H9 (cell line): ENCODE measurements around the gene FCRLA. TPM values are rescaled to one million over a fixed set of nuclear protein-coding genes. Genes with fewer than 3 reads are reported as not detected.

Source experiments
- DNase-seq: peaks from one replicate; pipeline ENCODE4 v3.0.0-alpha.2; 2017
- H2AFZ ChIP-seq: one replicate; pipeline ENCODE4 v1.6.1; 2013; ENCODE audit warnings: mild to moderate bottlenecking, low read length, control low read depth, moderate library complexity
- H2AK5ac ChIP-seq: 2 replicates; pipeline ENCODE4 v1.6.1; 2013; ENCODE audit warnings: low read length, control low read depth, mixed read lengths; ENCODE audit not compliant: insufficient read length
- H2BK120ac ChIP-seq: one replicate; pipeline ENCODE4 v1.6.1; 2013; ENCODE audit warnings: low read depth, mild to moderate bottlenecking, low read length, control low read depth, inconsistent platforms; ENCODE audit not compliant: poor library complexity, severe bottlenecking
- H2BK12ac ChIP-seq: 2 replicates; pipeline ENCODE4 v1.6.1; 2013; ENCODE audit warnings: low read length, control low read depth, mixed read lengths, low read depth; ENCODE audit not compliant: insufficient read length
- H2BK15ac ChIP-seq: 2 replicates; pipeline ENCODE4 v1.6.1; 2013; ENCODE audit warnings: low read depth, low read length, control low read depth
- H2BK20ac ChIP-seq: one replicate; pipeline ENCODE4 v1.6.1; 2013; ENCODE audit warnings: low read depth, mild to moderate bottlenecking, low read length, control low read depth, inconsistent platforms; ENCODE audit not compliant: poor library complexity, severe bottlenecking
- H2BK5ac ChIP-seq: 2 replicates; pipeline ENCODE4 v1.6.1; 2013; ENCODE audit warnings: low read length, control low read depth, mixed read lengths; ENCODE audit not compliant: insufficient read length
- H3K14ac ChIP-seq: 2 replicates; pipeline ENCODE4 v1.6.1; 2013; ENCODE audit warnings: low read length, control low read depth; ENCODE audit not compliant: insufficient read depth
- H3K18ac ChIP-seq: 2 replicates; pipeline ENCODE4 v1.6.1; 2013; ENCODE audit warnings: low read depth, mild to moderate bottlenecking, mixed read lengths, low read length, control low read depth; ENCODE audit not compliant: insufficient read length
- H3K23ac ChIP-seq: 2 replicates; pipeline ENCODE4 v1.6.1; 2013; ENCODE audit warnings: low read length, control low read depth, mixed read lengths, low read depth; ENCODE audit not compliant: insufficient read length
- H3K23me2 ChIP-seq: 2 replicates; pipeline ENCODE4 v1.6.1; 2013; ENCODE audit warnings: low read depth, mild to moderate bottlenecking, mixed read lengths, low read length, control low read depth; ENCODE audit not compliant: insufficient read length, poor library complexity, severe bottlenecking
- H3K27ac ChIP-seq: 2 replicates; pipeline ENCODE4 v1.5.1; 2013; ENCODE audit warnings: low read length, control low read depth, mixed read lengths, low read depth; ENCODE audit not compliant: insufficient read length
- H3K27me3 ChIP-seq: 2 replicates; pipeline ENCODE4 v1.6.1; 2013; ENCODE audit warnings: low read length, control low read depth, inconsistent platforms; ENCODE audit not compliant: insufficient read depth
- H3K4ac ChIP-seq: 2 replicates; pipeline ENCODE4 v1.6.1; 2013; ENCODE audit warnings: low read depth, mild to moderate bottlenecking, control low read depth, inconsistent platforms, low read length, moderate library complexity
- H3K4me1 ChIP-seq: 2 replicates; pipeline ENCODE4 v1.6.1; 2013; ENCODE audit warnings: low read length, control low read depth, inconsistent platforms; ENCODE audit not compliant: insufficient read depth
- H3K4me2 ChIP-seq: 2 replicates; pipeline ENCODE4 v1.6.1; 2013; ENCODE audit warnings: low read length, control low read depth, mixed read lengths; ENCODE audit not compliant: insufficient read length, insufficient read depth
- H3K56ac ChIP-seq: 2 replicates; pipeline ENCODE4 v1.6.1; 2013; ENCODE audit warnings: low read depth, mild to moderate bottlenecking, mixed read lengths, low read length, control low read depth; ENCODE audit not compliant: insufficient read length
- H3K79me1 ChIP-seq: 2 replicates; pipeline ENCODE4 v1.6.1; 2013; ENCODE audit warnings: low read depth, mild to moderate bottlenecking, moderate library complexity, low read length, control low read depth, inconsistent platforms; ENCODE audit not compliant: insufficient read depth, poor library complexity, severe bottlenecking
- H3K79me2 ChIP-seq: 2 replicates; pipeline ENCODE4 v1.6.1; 2013; ENCODE audit warnings: low read length, control low read depth, inconsistent platforms; ENCODE audit not compliant: insufficient read depth
- H3K9ac ChIP-seq: 2 replicates; pipeline ENCODE4 v1.6.1; 2013; ENCODE audit warnings: low read length, control low read depth, mixed read lengths; ENCODE audit not compliant: insufficient read length; ENCODE audit errors: extremely low read depth
- H3K9me3 ChIP-seq: one replicate; pipeline ENCODE4 v1.6.1; 2013; ENCODE audit warnings: low read depth, low read length, inconsistent platforms; ENCODE audit not compliant: control insufficient read depth
- H3T11ph ChIP-seq: one replicate; pipeline ENCODE4 v1.6.1; 2013; ENCODE audit warnings: mild to moderate bottlenecking, low read length, control low read depth, inconsistent platforms
- H4K20me1 ChIP-seq: one replicate; pipeline ENCODE4 v1.6.1; 2013; ENCODE audit not compliant: control insufficient read depth, insufficient read length, insufficient read depth
- H4K5ac ChIP-seq: 2 replicates; pipeline ENCODE4 v1.6.1; 2013; ENCODE audit warnings: low read depth, mild to moderate bottlenecking, mixed read lengths, low read length, control low read depth; ENCODE audit not compliant: insufficient read length
- H4K8ac ChIP-seq: replicated peaks from 2 replicates; pipeline ENCODE4 v1.6.1; 2013; ENCODE audit warnings: low read length, control low read depth, mixed read lengths, low read depth; ENCODE audit not compliant: insufficient read length
- H4K91ac ChIP-seq: 2 replicates; pipeline ENCODE4 v1.6.1; 2013; ENCODE audit warnings: low read depth, mild to moderate bottlenecking, moderate library complexity, mixed read lengths, low read length, control low read depth; ENCODE audit not compliant: insufficient read length
- H3K27ac Mint-ChIP-seq, 3 experiments: 2 replicates in 2 of 3; 3 replicates in 1 of 3; pipeline ENCODE4 v1.8.0; 2020 to 2021; ENCODE audit warnings: mixed read lengths in 3 of 3, mild to moderate bottlenecking in 1 of 3, moderate library complexity in 1 of 3
- H3K27me3 Mint-ChIP-seq: 2 replicates; pipeline ENCODE4 v1.8.0; 2021; ENCODE audit warnings: low read depth, mild to moderate bottlenecking, moderate library complexity, mixed read lengths
- H3K36me3 Mint-ChIP-seq, 3 experiments: 2 replicates in 2 of 3; 3 replicates in 1 of 3; pipeline ENCODE4 v1.8.0; 2020 to 2021; ENCODE audit warnings: low read depth in 3 of 3, mixed read lengths in 3 of 3; ENCODE audit not compliant: insufficient read depth in 1 of 3
- H3K4me1 Mint-ChIP-seq, 2 experiments: 2 replicates each; pipeline ENCODE4 v1.8.0; 2020; ENCODE audit warnings: mixed read lengths in 2 of 2
- H3K4me3 Mint-ChIP-seq, 2 experiments: 2 replicates in 1 of 2; 3 replicates in 1 of 2; pipeline ENCODE4 v1.8.0; 2020 to 2021; ENCODE audit warnings: mild to moderate bottlenecking in 2 of 2, mixed read lengths in 2 of 2, moderate library complexity in 1 of 2
- H3K9me3 Mint-ChIP-seq, 2 experiments: 2 replicates in 1 of 2; 3 replicates in 1 of 2; pipeline ENCODE4 v1.8.0; 2020; ENCODE audit warnings: mild to moderate bottlenecking in 2 of 2, mixed read lengths in 2 of 2, moderate library complexity in 1 of 2
- WGBS: extraction: QIAGEN DNeasy Blood & Tissue Kit; methylation state at CpG from one replicate; pipeline ENCODE4 v1.1.7; 2013; ENCODE audit warnings: missing lambda C conversion rate, low lambda C conversion rate, mixed read lengths; ENCODE audit not compliant: insufficient read length; ENCODE audit errors: extremely low coverage; 5-methylcytosine and 5-hydroxymethylcytosine counted together
- total RNA-seq: library from RNA; stranded (reverse); gene quantifications from 2 replicates; pipeline ENCODE4 v1.2.1, GENCODE V29; 2021
- TF ChIP-seq, protein P1 (sequence below): fragments of 200-600 bp; sonication (generic); conservative IDR thresholded peaks from 3 replicates; pipeline ENCODE4 v1.8.0; 2021; ENCODE audit warnings: antibody characterized with exemption, mild to moderate bottlenecking

The FCRLA gene
- total RNA-seq, 1 experiment from 2014 or later, result not detected

- peak; percentile 92 for DNase-seq
- Histone ChIP-seq H3K23me2 (peaks cover 9% of the 10 kb centered on the region), H2BK20ac (no peak overlapping the region), H3K4me2 (peak overlapping the region; percentile 98), H3K56ac (no peak overlapping the region), H3K18ac (no peak overlapping the region), H3K4me1 (no peaks in the 10 kb centered on the region; the same call in 1 of the 2 replicates), H2BK15ac (no peak overlapping the region), H3K9ac (peak overlapping the region; percentile 75), H3K4ac (no peak overlapping the region), H4K20me1 (no peaks in the 10 kb centered on the region), H3K79me1 (no peaks in the 10 kb centered on the region), H4K91ac (no peak overlapping the region), H3T11ph (no peak overlapping the region), H2BK5ac (no peak overlapping the region), H2AK5ac (no peak overlapping the region), H2BK120ac (no peak overlapping the region), H3K27me3 (peaks cover 14% of the 10 kb centered on the region; the same call in 1 of the 2 replicates), H3K27ac (no peak overlapping the region), H3K23ac (no peak overlapping the region), H3K79me2 (no peaks in the 10 kb centered on the region), H4K5ac (no peak overlapping the region), H2BK12ac (no peak overlapping the region), H2AFZ (no peak overlapping the region), H3K9me3 (no peaks in the 10 kb centered on the region), H4K8ac (no peak overlapping the region), H3K14ac (0 out of 2 replicates have a peak overlapping the region, but pooled peaks have one; percentile 27)
- Mint-ChIP-seq H3K9me3 (no peaks in the 10 kb centered on the region; a peak in 1 of 5 replicates), H3K4me3 (peak overlapping the region; percentile 78 to 92), H3K27me3 (peaks cover 74% of the 10 kb centered on the region), H3K36me3 (peaks cover 0 to 2% (median 0%) of the 10 kb centered on the region in 3 experiments; a peak in 2 of 7 replicates), H3K4me1 (peaks cover 15 to 28% of the 10 kb centered on the region in 2 experiments), H3K27ac (no peak overlapping the region; a peak in 1 of 7 replicates)
- TF ChIP-seq, protein P1, sequence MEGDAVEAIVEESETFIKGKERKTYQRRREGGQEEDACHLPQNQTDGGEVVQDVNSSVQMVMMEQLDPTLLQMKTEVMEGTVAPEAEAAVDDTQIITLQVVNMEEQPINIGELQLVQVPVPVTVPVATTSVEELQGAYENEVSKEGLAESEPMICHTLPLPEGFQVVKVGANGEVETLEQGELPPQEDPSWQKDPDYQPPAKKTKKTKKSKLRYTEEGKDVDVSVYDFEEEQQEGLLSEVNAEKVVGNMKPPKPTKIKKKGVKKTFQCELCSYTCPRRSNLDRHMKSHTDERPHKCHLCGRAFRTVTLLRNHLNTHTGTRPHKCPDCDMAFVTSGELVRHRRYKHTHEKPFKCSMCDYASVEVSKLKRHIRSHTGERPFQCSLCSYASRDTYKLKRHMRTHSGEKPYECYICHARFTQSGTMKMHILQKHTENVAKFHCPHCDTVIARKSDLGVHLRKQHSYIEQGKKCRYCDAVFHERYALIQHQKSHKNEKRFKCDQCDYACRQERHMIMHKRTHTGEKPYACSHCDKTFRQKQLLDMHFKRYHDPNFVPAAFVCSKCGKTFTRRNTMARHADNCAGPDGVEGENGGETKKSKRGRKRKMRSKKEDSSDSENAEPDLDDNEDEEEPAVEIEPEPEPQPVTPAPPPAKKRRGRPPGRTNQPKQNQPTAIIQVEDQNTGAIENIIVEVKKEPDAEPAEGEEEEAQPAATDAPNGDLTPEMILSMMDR, result peak; percentile 11; the same call in 1 of the 3 replicates
- no CpG with 5 or more reads among the region's 83 CpGs for WGBS
Observed at GRCh38 chr1:161726473-161727255, 19.6 kb downstream of the FCRLA start.
